Common myeloid progenitor, CD34-positive (primary cell): Measurements from ENCODE around the gene CMPK2.
"Not testable (repeated sequence)": the region's sequence is repeated elsewhere in the genome, so short reads cannot be mapped to it uniquely, and the experiment has no call there.

ENCODE experiments used
- CTCF ChIA-PET: fragments of 350-600 bp; sonication (Branson Sonifier 250); formaldehyde crosslinking; loops from one replicate; lab custom pipeline; 2021; ENCODE audit warnings: antibody characterized with exemption; lab: Charles Lee
- POLR2A ChIA-PET: fragments of 350-600 bp; sonication (Branson Sonifier 250); formaldehyde crosslinking; loops from one replicate; lab custom pipeline; 2021; ENCODE audit warnings: antibody characterized with exemption; lab: Charles Lee
- DNase-seq, 3 donors: peaks; one replicate each; pipeline versions ENCODE4 v3.0.0 to v3.0.0-alpha.2; 2013
- H3K27ac ChIP-seq, 2 experiments: 1 replicate in 1 of 2; 2 replicates in 1 of 2; pipeline ENCODE4 v1.7.0; 2013; ENCODE audit warnings: inconsistent platforms in 2 of 2, low read length in 2 of 2, mild to moderate bottlenecking in 2 of 2, low read depth in 1 of 2, moderate library complexity in 1 of 2; ENCODE audit not compliant: severe bottlenecking in 2 of 2, insufficient read depth in 1 of 2, poor library complexity in 1 of 2
- H3K27me3 ChIP-seq, 5 experiments: replicated peaks in 2 of 5; 1 replicate in 3 of 5; 2 replicates in 2 of 5; pipeline versions ENCODE4 v1.6.1 to v1.7.0; 2013; ENCODE audit warnings: low read length in 4 of 5, mild to moderate bottlenecking in 2 of 5, moderate library complexity in 2 of 5, inconsistent platforms in 1 of 5; ENCODE audit not compliant: insufficient read depth in 5 of 5, control insufficient read depth in 4 of 5
- H3K36me3 ChIP-seq, 4 experiments: 1 replicate in 2 of 4; 2 replicates in 2 of 4; pipeline versions ENCODE4 v1.6.1 to v1.7.0; 2013; ENCODE audit warnings: low read length in 3 of 4, control low read depth in 1 of 4, mild to moderate bottlenecking in 1 of 4; ENCODE audit not compliant: control insufficient read depth in 4 of 4, insufficient read depth in 4 of 4
- H3K4me1 ChIP-seq, 4 experiments: 1 replicate in 3 of 4; 2 replicates in 1 of 4; pipeline versions ENCODE4 v1.6.1 to v1.7.1; 2013; ENCODE audit warnings: low read length in 3 of 4, mild to moderate bottlenecking in 3 of 4, control low read depth in 1 of 4, inconsistent platforms in 1 of 4, moderate library complexity in 1 of 4; ENCODE audit not compliant: control insufficient read depth in 4 of 4, insufficient read depth in 4 of 4; ENCODE audit errors: control extremely low read depth in 1 of 4
- H3K4me3 ChIP-seq, 7 experiments: 1 replicate in 4 of 7; 2 replicates in 3 of 7; pipeline versions ENCODE4 v1.5.1 to v1.7.0; 2013; ENCODE audit warnings: mild to moderate bottlenecking in 7 of 7, low read length in 6 of 7, moderate library complexity in 6 of 7, inconsistent platforms in 2 of 7, low read depth in 2 of 7, control low read depth in 1 of 7; ENCODE audit not compliant: insufficient read depth in 4 of 7, control insufficient read depth in 1 of 7; ENCODE audit errors: extremely low read depth in 1 of 7
- H3K9me3 ChIP-seq, 5 experiments: 1 replicate in 4 of 5; 2 replicates in 1 of 5; pipeline versions ENCODE4 v1.6.1 to v1.7.1; 2013; ENCODE audit warnings: low read length in 4 of 5, mild to moderate bottlenecking in 2 of 5, inconsistent platforms in 1 of 5, low read depth in 1 of 5, moderate library complexity in 1 of 5; ENCODE audit not compliant: control insufficient read depth in 4 of 5, insufficient read depth in 2 of 5; ENCODE audit errors: control extremely low read depth in 1 of 5
- WGBS: methylation state at CpG from one replicate; pipeline ENCODE4 v1.1.5; 2013; ENCODE audit not compliant: insufficient coverage; 5-methylcytosine and 5-hydroxymethylcytosine counted together

The CMPK2 gene

GRCh38 chr2:6863792-6864191 is 1.9 kb downstream of the CMPK2 start:
- Histone ChIP-seq H3K27me3 (no peaks in the 10 kb centered on the region), H3K27ac (no peak overlapping the region), H3K4me3 (peak overlapping the region in 1 of 7 experiments; percentile 75), H3K4me1 (peaks cover 15 to 35% (median 23%) of the 10 kb centered on the region in 4 experiments), H3K36me3 (peaks cover 17 to 47% (median 37%) of the 10 kb centered on the region in 4 experiments), H3K9me3 (peaks cover 0 to 22% (median 19%) of the 10 kb centered on the region in 5 experiments)
- 91% methylated on average over 4 of the region's 6 CpGs for WGBS
- CTCF ChIA-PET = interaction anchor here (0.6 to 7.2 kb wide), 4 partner anchors 16 to 104 kb away, joined by 3 to 41 read pairs (median 4); no protein-coding TSS in a partner anchor
- peak in 1 of 3 donors; percentile 41 for DNase-seq
- POLR2A ChIA-PET = no interaction called here

- Histone ChIP-seq H3K4me3 (no peak overlapping the region), H3K9me3 (peaks cover 0 to 31% (median 25%) of the 10 kb centered on the region in 5 experiments), H3K4me1 (peaks cover 7 to 17% (median 12%) of the 10 kb centered on the region in 4 experiments), H3K27ac (no peak overlapping the region), H3K27me3 (no peaks in the 10 kb centered on the region), H3K36me3 (peaks cover 25 to 71% (median 51%) of the 10 kb centered on the region in 4 experiments)
- WGBS = 100% methylated on average over 3 of the region's 3 CpGs
- ChIA-PET POLR2A (interaction anchor here (0.5 kb wide), 1 partner anchor 600 kb away, joined by 3 read pairs; no protein-coding TSS in a partner anchor), CTCF (no interaction called here)
- no peak for DNase-seq
Measured at GRCh38 chr2:6860296-6860695, 5.4 kb downstream of the CMPK2 start.

GRCh38 chr2:6858466-6859027 is 7.2 kb downstream of the CMPK2 start:
- CTCF ChIA-PET = interaction anchor here (1.4 to 1.7 kb wide), 2 partner anchors 8 to 10 kb away, joined by 4 to 7 read pairs; no protein-coding TSS in a partner anchor
- H3K27me3 ChIP-seq, H3K27ac ChIP-seq, DNase-seq, H3K4me3 ChIP-seq, POLR2A ChIA-PET, H3K4me1 ChIP-seq: not testable (repeated sequence)
- H3K36me3 ChIP-seq = peaks cover 25 to 83% (median 58%) of the 10 kb centered on the region in 4 experiments
- 100% methylated on average over 4 of the region's 4 CpGs for WGBS
- peaks cover 0 to 33% (median 25%) of the 10 kb centered on the region in 5 experiments for H3K9me3 ChIP-seq

- ChIA-PET CTCF (interaction anchor here (0.7 kb wide), 1 partner anchor 8 kb away, joined by 3 read pairs; no protein-coding TSS in a partner anchor), POLR2A (interaction anchor here (0.7 kb wide), 1 partner anchor 9 kb away, joined by 3 read pairs; no protein-coding TSS in a partner anchor)
- Histone ChIP-seq H3K27ac (no peak overlapping the region), H3K4me3 (no peak overlapping the region), H3K27me3 (no peaks in the 10 kb centered on the region), H3K9me3 (peaks cover 0 to 32% (median 25%) of the 10 kb centered on the region in 5 experiments), H3K36me3 (peaks cover 18 to 75% (median 53%) of the 10 kb centered on the region in 4 experiments), H3K4me1 (no peaks in the 10 kb centered on the region)
- DNase-seq = no peak
- WGBS = no CpG with 5 or more reads among the region's 1 CpG
Measured at GRCh38 chr2:6856548-6856920, 9.2 kb downstream of the CMPK2 start.

DNA sequence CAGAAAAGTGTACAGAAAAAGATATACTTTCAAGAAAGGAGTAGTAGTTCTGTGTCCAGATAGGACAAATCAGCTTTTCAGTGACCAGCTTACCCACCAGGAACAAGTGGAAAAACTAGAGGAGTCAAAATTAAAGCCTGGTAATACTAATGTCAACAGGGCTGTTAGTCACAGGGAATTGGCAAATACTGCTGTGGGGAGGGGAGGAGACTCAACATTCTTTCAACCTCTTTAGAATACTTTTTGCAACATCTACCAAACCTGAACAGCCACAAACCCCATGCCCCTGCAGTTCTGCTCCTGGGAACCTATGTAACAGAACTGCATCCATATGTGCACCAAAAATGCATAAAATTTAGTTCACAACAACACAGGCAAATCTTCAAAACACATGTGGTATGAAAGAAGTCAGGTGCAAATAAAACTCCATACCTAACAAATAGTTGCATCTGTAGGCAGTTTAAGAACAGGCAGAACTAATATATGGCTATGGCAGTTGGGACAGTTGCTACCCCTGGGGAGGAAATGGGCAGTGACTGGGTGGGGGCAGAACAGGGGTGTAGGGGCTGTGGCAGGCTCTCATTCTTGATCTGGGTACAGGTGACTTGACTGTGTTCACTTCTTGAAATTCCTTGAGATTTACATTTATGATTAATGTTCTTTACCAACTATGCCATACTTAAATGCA is 9.7 kb downstream of the CMPK2 start:
- ChIA-PET CTCF (no interaction called here), POLR2A (no interaction called here)
- DNase-seq = no peak
- H3K9me3 ChIP-seq = peaks cover 1 to 37% (median 23%) of the 10 kb centered on the region in 5 experiments
- H3K27ac ChIP-seq = no peak overlapping the region
- H3K36me3 ChIP-seq = peaks cover 21 to 75% (median 54%) of the 10 kb centered on the region in 4 experiments
- H3K4me3 ChIP-seq = no peak overlapping the region
- H3K4me1 ChIP-seq = no peaks in the 10 kb centered on the region
- H3K27me3 ChIP-seq = no peaks in the 10 kb centered on the region

- H3K9me3 ChIP-seq = peaks cover 3 to 30% (median 12%) of the 10 kb centered on the region in 5 experiments
- WGBS = 100% methylated on average over 2 of the region's 2 CpGs
- no peaks in the 10 kb centered on the region for H3K4me1 ChIP-seq
- no peak for DNase-seq
- ChIA-PET CTCF (interaction anchor here (0.9 kb wide), 1 partner anchor 9 kb away, joined by 3 read pairs; no protein-coding TSS in a partner anchor), POLR2A (no interaction called here)
- H3K4me3 ChIP-seq = no peak overlapping the region
- no peaks in the 10 kb centered on the region for H3K27me3 ChIP-seq
- H3K27ac ChIP-seq = no peak overlapping the region
- H3K36me3 ChIP-seq = peaks cover 26 to 75% (median 55%) of the 10 kb centered on the region in 4 experiments
Measured at GRCh38 chr2:6854416-6854815, 11.3 kb downstream of the CMPK2 start.

DNA sequence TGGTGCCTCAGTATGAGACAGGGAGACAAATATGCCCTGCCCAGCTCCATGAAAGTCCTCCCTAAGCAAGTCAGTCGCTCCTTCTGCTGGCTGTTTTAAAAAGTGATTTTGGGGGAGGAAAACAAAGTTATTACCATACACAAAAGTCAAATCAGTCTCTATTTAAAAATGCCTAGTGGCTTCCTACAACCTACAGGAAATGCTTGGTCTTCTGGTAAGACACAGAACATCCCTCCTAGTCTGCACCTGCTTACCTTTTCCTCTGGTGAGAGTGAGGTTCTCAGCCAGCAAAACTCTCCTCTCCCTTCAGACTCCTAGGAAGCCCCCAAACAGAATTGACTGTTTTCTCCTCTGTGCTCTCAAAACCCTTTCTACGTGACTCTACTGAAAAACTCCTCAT is 13.5 kb downstream of the CMPK2 start:
- H3K27ac ChIP-seq = no peak overlapping the region
- no CpG with 5 or more reads among the region's 2 CpGs for WGBS
- no peak for DNase-seq
- ChIA-PET POLR2A (no interaction called here), CTCF (no interaction called here)
- peaks cover 18 to 78% (median 56%) of the 10 kb centered on the region in 4 experiments for H3K36me3 ChIP-seq
- no peak overlapping the region for H3K4me3 ChIP-seq
- H3K4me1 ChIP-seq = peaks cover 0 to 3% (median 0%) of the 10 kb centered on the region in 4 experiments
- no peaks in the 10 kb centered on the region for H3K27me3 ChIP-seq
- peaks cover 4 to 29% (median 12%) of the 10 kb centered on the region in 5 experiments for H3K9me3 ChIP-seq
